ENCODE results near the gene BTK.

DNA sequence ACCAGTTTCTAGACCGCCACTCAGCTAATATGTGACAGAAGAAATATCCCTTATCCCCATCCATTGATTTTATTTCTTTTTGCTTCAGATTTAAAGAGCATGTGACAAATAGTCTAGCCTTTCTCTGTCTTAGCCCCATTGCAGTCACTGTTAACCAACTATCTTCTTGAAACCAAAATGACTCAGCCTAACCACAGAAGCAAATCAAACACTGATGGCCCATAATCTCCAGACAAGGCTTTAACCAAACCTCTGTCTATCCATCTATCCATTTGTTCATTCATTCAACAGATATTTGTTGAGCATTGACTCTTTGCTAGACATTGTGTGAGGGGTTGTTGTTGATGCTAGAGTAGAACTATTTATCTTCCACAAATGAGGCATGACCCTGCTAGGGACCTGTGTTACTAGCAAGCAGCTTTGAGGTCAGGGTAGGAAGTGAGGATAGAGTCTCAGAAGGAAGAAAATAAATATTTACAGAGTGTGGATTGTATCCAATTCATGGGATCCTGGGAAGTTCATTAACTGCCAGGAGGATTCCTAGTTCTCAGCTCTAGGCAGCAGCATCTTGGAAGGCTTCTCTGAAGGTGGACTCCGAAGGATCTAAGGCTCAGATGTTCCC is 44.6 kb upstream of the BTK start:
- TF ChIP-seq EZH2phosphoT487 (IDR thresholded peaks at IDR 0.05; ENCODE audit: insufficient read depth, low read depth): no peak
- no peak for TF ChIP-seq EZH2 (IDR thresholded peaks at IDR 0.05; ENCODE audit: insufficient read depth, poor library complexity, severe bottlenecking)
